Fibroblast of skin of right quadriceps (primary cell): ENCODE results near the gene PDE4D.

Source experiments
- DNase-seq: peaks from one replicate; pipeline ENCODE4 v3.0.0-alpha.2; 2013

PDE4D gene

GRCh38 chr5:59648949-59649921, 244.3 kb downstream of the PDE4D start:
- DNase-seq: peak; percentile 22

- DNase-seq: no peak
These were observed 245.3 kb downstream of the PDE4D start for GRCh38 chr5:59648038-59648831.

GRCh38 chr5:59645380-59645779, 248.1 kb downstream of the PDE4D start:
- DNase-seq: no peak

GRCh38 chr5:59640411-59640810, 253.1 kb downstream of the PDE4D start:
- no peak for DNase-seq

- peak; percentile 23 for DNase-seq
These were observed 255.5 kb downstream of the PDE4D start for GRCh38 chr5:59637884-59638580.

GRCh38 chr5:59629561-59629960, 264.0 kb downstream of the PDE4D start:
- DNase-seq: no peak

- no peak for DNase-seq
These were observed 265.3 kb downstream of the PDE4D start for GRCh38 chr5:59628062-59628828.

- no peak for DNase-seq
These were observed 268.6 kb downstream of the PDE4D start for GRCh38 chr5:59624898-59625297.

GRCh38 chr5:59622848-59623247, 270.7 kb downstream of the PDE4D start:
- DNase-seq: no peak

- peak; percentile 33 for DNase-seq
These were observed 272.0 kb downstream of the PDE4D start for GRCh38 chr5:59621477-59621876.

GRCh38 chr5:59620535-59621212, 272.9 kb downstream of the PDE4D start:
- DNase-seq: peak; percentile 71

- no peak for DNase-seq
These were observed 274.9 kb downstream of the PDE4D start for GRCh38 chr5:59618644-59619043.

- no peak for DNase-seq
These were observed 276.2 kb downstream of the PDE4D start for GRCh38 chr5:59617186-59617771.

GRCh38 chr5:59616413-59616812, 277.1 kb downstream of the PDE4D start:
- peak; percentile 23 for DNase-seq

GRCh38 chr5:59615272-59615671, 278.3 kb downstream of the PDE4D start:
- peak; percentile 68 for DNase-seq

GRCh38 chr5:59609501-59610265, 283.8 kb downstream of the PDE4D start:
- DNase-seq: no peak

GRCh38 chr5:59608745-59609144, 284.8 kb downstream of the PDE4D start:
- peak; percentile 88 for DNase-seq

GRCh38 chr5:59607138-59607765, 286.3 kb downstream of the PDE4D start:
- no peak for DNase-seq

- no peak for DNase-seq
These were observed 287.6 kb downstream of the PDE4D start for GRCh38 chr5:59605915-59606314.

GRCh38 chr5:59604111-59604510, 289.4 kb downstream of the PDE4D start:
- DNase-seq: no peak
